Left cardiac atrium (tissue), 4 donors: ENCODE measurements around the gene ENC1. TPM values are rescaled to one million over a fixed set of nuclear protein-coding genes. Genes with fewer than 3 reads are reported as not detected.

Source experiments
- ATAC-seq, 2 donors: fragments of 200-7000 bp; cut with Tn5 transposase; one replicate each; pipeline ENCODE4 v1.9.1; 2020; ENCODE audit warnings: mild to moderate bottlenecking in 2 of 2, moderate library complexity in 2 of 2
- DNase-seq: peaks from one replicate; pipeline ENCODE4 v3.0.0-alpha.2; 2020
- intact Hi-C, 2 donors: fragments of 100-400 bp; cut with DNase I; formaldehyde crosslinking; loops; one replicate each; pipeline versions ENCODE4 v1.14.1 to v1.15.1; 2022 to 2023
- total RNA-seq, 2 donors: library from RNA; stranded (reverse); fragmentation: NEBNext Ultra II Directional; extraction: Animal tissue kit (Norgen Biotek cat#: 25700); gene quantifications; one replicate each; pipeline ENCODE4 v1.2.1, GENCODE V29; 2021
- donor health status: DM: no; HTN: yes; CAD: no.
- donor health status: DM: no; HTN: yes; CAD: no; lungs with severe emphysema.
- donor health status: DM: yes; HTN: yes; CAD: no.
- donor health status: Dilated cardiomyopathy.

The ENC1 gene
- total RNA-seq, 2 donors from 2014 or later, result 5.5 to 12.0 TPM

DNA sequence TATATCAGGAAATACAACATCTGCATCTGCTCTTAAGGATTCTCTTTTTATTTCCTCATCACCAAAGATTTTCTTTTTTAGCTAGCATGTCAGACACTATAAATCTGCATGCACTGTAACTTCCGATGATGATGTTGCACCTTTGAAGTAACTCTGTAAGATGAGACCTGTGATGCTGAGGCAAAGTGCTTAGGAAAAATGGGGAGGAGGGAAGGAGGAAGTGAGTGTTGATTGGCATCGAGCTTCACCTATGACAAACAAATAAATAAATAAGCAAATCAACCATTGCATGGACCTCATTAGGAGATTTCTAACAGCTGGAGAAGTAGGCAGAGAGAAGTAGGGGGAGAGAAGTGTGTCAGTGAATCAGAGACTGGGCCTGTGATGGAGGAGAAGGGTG lies 52.6 kb downstream of the ENC1 start:
- ATAC-seq (no peak), DNase-seq (no peak)
- intact Hi-C loops, result no loop called here

DNA sequence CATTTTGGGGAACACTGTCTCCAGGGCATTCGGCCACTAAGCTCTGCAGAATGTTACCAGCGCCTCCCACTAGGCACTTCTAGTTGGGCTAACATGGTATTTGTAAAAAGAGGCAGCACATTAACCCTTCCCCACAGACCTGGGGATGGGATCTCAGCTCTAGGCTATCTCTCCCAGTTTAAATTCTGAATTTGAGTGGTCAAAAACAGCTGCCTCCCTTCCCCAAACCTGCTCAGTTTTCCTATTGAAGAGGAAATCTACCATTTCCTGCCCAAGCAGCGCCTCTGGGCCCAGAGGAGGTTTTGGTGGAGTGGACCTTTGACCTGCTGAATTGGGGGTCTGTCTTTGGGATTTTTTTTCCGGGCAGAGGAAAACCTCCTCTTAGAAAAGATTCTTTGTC lies 53.2 kb downstream of the ENC1 start:
- no peak for ATAC-seq
- DNase-seq, result no peak
- intact Hi-C loops, result no loop called here

DNA sequence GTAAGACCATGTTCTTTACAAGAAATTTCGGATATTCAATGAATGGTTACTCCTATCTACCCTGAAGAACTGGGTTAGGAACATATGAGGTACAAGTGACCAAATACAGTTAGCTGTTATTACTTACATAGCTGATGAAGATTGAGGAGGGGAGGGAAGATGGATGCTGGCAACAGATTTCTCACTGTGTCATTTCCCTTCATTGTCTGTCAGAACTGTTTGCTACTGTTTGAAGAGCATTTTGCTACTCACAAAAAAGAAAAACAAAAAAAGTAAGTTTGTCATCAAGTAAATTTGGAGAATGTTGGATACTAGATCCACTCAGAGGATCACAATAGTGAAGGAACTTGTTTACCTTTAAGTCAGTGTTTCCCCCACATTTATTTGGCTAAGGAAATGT lies 53.7 kb downstream of the ENC1 start:
- intact Hi-C loops, result no loop called here

DNA sequence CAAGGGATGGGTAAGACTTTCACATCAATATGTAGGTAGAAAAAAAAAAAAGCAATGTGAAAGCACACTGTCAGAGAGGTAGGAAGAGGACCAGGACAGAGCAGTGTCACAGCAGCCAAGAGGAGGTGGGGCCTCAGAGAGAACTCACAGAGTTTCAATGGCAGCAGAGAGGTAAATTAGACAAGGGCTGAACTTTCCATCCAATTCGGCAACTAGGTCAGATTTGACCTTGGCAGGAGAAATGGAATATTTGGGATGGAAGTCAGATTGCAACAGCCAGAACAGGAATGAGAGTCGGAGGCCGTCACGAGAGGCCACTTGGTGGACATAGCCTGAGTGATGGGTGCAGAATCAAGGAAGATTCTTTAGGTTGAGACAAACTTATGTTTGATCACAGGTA lies 57.7 kb downstream of the ENC1 start:
- DNase-seq (no peak), ATAC-seq (no peak)
- intact Hi-C loops, result no loop called here

More for the DNA sequence above, 53.7 kb downstream of the ENC1 start:
- DNase-seq (no peak), ATAC-seq (no peak)

DNA sequence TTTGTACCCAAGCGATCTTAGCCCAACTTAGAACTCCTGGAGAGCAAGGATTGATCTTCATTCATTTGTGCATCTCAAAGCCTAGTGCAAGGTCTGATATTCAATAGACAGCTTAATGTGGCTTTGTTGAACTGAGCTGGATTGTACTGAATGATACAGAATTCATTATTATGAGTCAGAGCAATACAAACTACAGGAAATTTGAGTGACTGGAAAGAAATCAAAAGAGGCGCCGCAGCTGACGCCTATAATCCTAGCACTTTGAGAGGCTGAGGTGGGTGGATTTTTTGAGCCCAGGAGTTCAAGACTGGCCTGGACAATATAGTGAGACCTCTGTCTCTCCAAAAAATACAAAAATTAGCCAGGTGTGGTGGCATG lies 58.6 kb downstream of the ENC1 start:
- no peak for DNase-seq
- no peak for ATAC-seq
- intact Hi-C loops, result no loop called here

DNA sequence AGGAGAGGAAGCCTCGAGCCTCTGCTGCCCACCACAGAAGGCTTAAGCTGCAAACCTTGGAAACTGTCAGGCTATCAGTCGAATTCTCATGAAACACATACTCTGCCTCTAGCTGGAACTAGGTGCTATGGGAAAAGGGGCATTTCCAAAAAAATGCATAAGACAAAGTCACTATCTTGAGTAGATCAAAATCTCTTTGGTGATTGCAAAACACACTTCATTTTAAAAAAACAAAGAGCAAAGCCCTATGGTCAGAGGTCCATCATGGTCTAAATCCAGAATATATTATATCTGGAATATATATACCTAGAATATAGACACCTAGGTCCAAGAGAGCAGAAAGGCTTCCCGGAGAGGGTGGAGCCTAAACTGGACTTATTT lies 59.8 kb downstream of the ENC1 start:
- intact Hi-C loops, result no loop called here
- no peak for ATAC-seq
- no peak for DNase-seq

DNA sequence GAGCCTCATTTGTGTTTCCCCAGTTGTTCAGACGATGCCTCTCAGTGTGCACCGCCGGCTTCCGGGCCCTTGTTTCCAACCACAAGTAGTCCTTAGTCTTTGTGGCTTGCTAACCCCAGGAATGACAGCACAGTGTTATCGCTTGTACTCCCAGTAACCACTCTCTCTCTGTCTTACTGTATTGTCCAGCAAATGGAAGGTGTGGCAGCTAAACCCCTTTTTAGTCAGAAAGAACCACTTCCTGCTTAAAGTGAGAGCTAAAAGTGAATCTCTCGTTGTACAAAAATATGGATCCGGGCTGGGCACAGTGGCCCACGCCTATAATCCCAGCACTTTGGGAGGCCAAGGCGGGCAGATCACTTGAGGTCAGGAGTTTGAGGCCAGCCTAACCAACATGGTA lies 61.3 kb downstream of the ENC1 start:
- DNase-seq (no peak), ATAC-seq (no peak)
- intact Hi-C loops, result loop anchor here in 1 of 2 donors (5.0 kb wide), 1 partner anchor 63 kb away; the partner anchor contains the start of gene ENC1

DNA sequence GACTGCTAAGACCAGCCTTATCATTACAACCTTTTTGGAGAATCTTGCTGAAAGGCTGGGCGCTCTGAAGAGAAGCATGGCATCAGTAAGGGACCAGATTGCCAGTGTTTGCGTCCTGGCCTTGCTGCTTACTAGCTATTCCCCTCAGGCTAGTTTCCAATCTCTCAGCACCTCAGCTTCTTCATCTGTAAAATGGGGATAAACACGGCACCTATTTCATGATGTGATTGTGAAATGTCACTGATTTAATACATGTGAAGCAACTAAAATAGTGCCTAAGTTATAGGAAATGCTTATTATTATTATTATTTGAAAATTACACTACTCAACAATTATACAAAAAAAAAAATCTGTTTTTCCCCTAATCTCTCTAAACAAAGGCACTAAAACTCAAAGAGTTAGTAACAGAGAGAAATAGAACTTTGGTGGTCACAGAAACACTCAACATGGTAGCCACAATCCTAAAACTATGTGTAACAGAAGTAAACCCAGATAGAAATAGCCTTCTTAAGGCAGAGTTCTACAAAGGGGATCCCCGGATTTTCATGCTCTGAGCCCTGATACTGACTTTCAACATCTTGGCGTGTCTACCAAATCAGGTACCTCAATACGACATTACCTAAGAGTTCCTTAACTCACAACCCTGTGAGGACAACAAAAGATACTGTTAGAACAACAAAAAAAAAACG lies 62.0 kb downstream of the ENC1 start:
- ATAC-seq, result no peak
- no peak for DNase-seq
- intact Hi-C loops, result loop anchor here in 1 of 2 donors (5.0 kb wide), 1 partner anchor 64 kb away; the partner anchor contains the start of gene ENC1

Other genes with a start within 250 kb of the ENC1 start
- gene HEXB, start 44.5 kb upstream of the ENC1 start, total RNA-seq, result 10 to 100 TPM; 80.1 to 84.2 TPM
- gene GFM2, start 126.4 kb upstream of the ENC1 start, total RNA-seq, result 10 to 100 TPM; 24.8 to 27.8 TPM
- 10 to 100 TPM; 42.1 to 71.8 TPM for gene NSA2, start 126.5 kb upstream of the ENC1 start, total RNA-seq
- gene FAM169A, start 225.7 kb upstream of the ENC1 start, total RNA-seq, result 1 to 10 TPM; 5.0 to 6.9 TPM